ENCODE measurements around the gene DIP2B.
"Not testable (repeated sequence)": the region's sequence is repeated elsewhere in the genome, so short reads cannot be mapped to it uniquely, and the experiment has no call there.

Gene DIP2B

DNA sequence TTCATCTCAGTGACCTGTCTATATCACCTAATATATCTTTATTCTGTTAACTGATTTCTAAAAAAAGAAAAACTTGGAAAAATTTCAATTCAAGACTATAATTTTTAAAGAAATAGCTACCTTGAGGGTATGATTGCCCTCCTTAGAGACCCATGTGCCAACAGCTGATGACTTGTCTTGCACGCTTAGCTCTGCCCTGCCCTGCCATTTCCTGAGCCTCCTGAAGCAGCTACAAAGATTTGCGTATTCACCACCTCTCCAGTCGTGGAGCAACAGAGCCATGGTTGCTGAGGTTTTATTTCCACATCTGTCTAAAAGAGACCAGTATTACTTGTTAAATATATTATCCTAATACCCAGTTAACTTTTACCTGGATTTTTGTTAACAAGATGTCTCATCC is 167.4 kb downstream of the DIP2B start:
- H3K27ac ChIP-seq (ENCODE audit: low read depth, low read length), result no peak overlapping the region
- H3K27me3 ChIP-seq (ENCODE audit: control insufficient read depth in 1 of 2, insufficient read depth in 2 of 2, low read length in 2 of 2), result no peaks in the 10 kb centered on the region
- no peaks in the 10 kb centered on the region for H3K9me3 ChIP-seq (ENCODE audit: low read length)
- H3K4me1 ChIP-seq (ENCODE audit: insufficient read depth, low read length), result no peaks in the 10 kb centered on the region
- H3K4me3 ChIP-seq (ENCODE audit: low read depth in 1 of 2, low read length in 2 of 2), result no peak overlapping the region
- no peak overlapping the region for H3K9ac ChIP-seq (ENCODE audit: low read length)
- H3K36me3 ChIP-seq (ENCODE audit: insufficient read depth, low read length), result peaks cover 5% of the 10 kb centered on the region

DNA sequence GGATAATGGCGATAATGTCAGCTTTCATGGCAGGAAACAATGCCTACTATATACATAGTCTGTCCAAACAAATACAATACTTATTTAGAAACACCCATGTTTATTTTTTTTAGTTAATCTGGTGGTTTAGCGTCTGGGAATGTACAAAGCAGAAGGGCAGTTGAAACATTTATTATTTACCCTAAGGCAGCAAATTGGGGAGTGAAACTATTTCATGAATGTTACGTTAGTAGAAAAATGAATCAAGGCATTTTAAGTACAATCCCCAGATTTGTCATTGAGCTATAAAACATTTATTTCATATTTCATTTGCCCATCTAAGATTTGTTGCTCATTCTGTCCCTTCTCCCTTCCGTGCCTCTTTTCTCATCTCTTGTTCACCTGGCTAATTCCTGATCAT is 172.0 kb downstream of the DIP2B start:
- Histone ChIP-seq H3K27ac (ENCODE audit: low read depth, low read length) (no peak overlapping the region), H3K4me3 (ENCODE audit: low read depth in 1 of 2, low read length in 2 of 2) (no peak overlapping the region), H3K9ac (ENCODE audit: low read length) (no peak overlapping the region), H3K27me3 (ENCODE audit: control insufficient read depth in 1 of 2, insufficient read depth in 2 of 2, low read length in 2 of 2) (no peaks in the 10 kb centered on the region), H3K36me3 (ENCODE audit: insufficient read depth, low read length) (peaks cover 23% of the 10 kb centered on the region), H3K9me3 (ENCODE audit: low read length) (no peaks in the 10 kb centered on the region), H3K4me1 (ENCODE audit: insufficient read depth, low read length) (no peaks in the 10 kb centered on the region)

DNA sequence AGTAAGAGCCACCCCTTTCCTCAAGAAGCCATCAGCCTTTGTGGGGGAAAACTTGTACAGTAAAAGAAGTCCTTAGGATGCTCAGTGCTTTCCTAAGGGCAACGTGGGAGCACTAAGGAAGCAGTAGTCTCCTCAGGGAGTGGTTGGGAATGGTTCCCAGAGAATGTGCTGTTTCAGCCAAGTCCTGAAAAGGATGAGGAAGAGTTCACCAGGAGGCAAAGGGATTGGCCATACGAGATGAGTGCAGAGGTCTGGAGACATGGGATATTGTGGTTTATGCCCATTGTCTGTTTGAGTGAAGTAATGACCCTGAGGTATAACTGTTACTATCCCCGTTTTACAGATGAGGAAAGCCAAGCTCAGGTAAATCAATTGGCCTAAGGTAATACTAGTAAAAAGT is 173.1 kb downstream of the DIP2B start:
- H3K4me1 ChIP-seq (ENCODE audit: insufficient read depth, low read length), result no peaks in the 10 kb centered on the region
- no peak overlapping the region for H3K27ac ChIP-seq (ENCODE audit: low read depth, low read length)
- H3K27me3 ChIP-seq (ENCODE audit: control insufficient read depth in 1 of 2, insufficient read depth in 2 of 2, low read length in 2 of 2), result no peaks in the 10 kb centered on the region
- no peak overlapping the region for H3K9ac ChIP-seq (ENCODE audit: low read length)
- H3K36me3 ChIP-seq (ENCODE audit: insufficient read depth, low read length), result peaks cover 23% of the 10 kb centered on the region
- no peaks in the 10 kb centered on the region for H3K9me3 ChIP-seq (ENCODE audit: low read length)
- H3K4me3 ChIP-seq (ENCODE audit: low read depth in 1 of 2, low read length in 2 of 2), result no peak overlapping the region

DNA sequence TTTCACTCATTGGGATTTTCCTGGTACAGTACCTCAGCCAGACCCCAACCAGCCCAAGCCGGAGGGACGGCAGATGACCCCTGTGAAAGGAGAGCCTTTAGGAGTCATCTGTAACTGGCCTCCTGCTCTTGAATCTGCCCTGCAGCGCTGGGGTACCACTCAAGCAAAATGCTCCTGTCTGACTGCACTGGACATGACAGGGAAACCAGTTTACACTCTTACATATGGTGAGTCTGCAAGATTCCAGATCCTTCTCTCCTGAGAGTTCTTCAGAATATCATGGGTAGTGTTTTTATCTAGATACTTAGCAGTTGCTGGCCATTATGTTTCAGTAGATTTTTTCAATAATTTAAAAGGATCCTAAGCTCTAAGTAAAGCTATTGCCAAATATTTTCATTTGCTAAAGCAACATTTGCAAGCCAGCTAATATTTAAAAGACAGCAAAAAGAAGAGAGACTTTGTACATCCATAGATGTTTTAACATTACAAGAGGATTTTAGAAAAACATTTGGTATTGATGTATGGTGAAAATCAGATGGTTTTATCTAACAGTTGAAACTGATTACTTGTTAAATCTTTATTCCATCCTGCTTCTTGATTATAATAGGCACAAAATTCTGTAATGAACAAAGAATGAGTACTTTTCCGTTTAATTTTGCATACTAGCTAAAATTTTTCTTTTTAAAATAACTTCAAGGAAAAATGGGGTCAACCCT is 174.0 kb downstream of the DIP2B start:
- H3K36me3 ChIP-seq (ENCODE audit: insufficient read depth, low read length), result peaks cover 23% of the 10 kb centered on the region
- H3K27ac ChIP-seq (ENCODE audit: low read depth, low read length), result no peak overlapping the region

DNA sequence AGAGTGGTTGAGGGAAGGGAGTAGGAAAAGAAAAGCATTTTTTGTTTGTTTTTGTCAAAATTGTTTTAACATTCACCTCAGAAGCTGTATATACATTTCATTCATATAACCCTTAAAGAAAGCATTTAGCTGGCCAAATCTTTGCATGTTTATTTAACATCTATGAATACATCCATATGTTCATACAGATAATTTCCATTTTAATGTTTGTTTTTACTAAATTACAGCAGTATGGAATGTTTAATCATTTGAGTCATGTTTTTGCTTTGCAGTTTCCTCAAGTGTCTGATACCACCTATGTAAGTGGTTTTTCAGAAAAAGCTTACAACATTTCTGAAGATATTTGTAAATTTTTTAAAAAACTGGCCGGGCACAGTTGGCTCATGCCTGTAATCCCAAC is 174.8 kb downstream of the DIP2B start:
- H3K27ac ChIP-seq (ENCODE audit: low read depth, low read length), result no peak overlapping the region
- no peaks in the 10 kb centered on the region for H3K4me1 ChIP-seq (ENCODE audit: insufficient read depth, low read length)
- H3K36me3 ChIP-seq (ENCODE audit: insufficient read depth, low read length), result peaks cover 28% of the 10 kb centered on the region

More for the DNA sequence above, 174.0 kb downstream of the DIP2B start:
- Histone ChIP-seq H3K4me3 (ENCODE audit: low read depth in 1 of 2, low read length in 2 of 2) (no peak overlapping the region), H3K27me3 (ENCODE audit: control insufficient read depth in 1 of 2, insufficient read depth in 2 of 2, low read length in 2 of 2) (no peaks in the 10 kb centered on the region), H3K9ac (ENCODE audit: low read length) (no peak overlapping the region), H3K4me1 (ENCODE audit: insufficient read depth, low read length) (no peaks in the 10 kb centered on the region), H3K9me3 (ENCODE audit: low read length) (no peaks in the 10 kb centered on the region)

DNA sequence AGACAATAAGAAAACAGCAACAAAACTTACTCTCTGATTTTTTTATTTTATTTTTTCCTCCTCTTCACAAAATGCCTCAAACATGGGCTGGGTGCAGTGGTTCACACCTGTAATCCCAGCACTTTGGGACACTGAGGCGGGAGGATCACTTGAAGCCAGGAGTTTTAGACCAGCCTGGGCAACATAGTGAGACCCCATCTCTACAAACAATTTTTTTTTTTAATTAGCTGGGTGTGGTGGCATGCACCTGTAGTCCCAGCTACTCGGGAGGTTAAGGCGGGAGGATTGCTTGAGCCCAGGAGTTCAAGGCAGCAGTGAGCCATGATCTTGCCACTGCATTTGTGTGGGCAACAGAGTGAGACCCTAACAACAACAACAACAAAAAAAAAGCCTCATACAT is 176.3 kb downstream of the DIP2B start:
- H3K9me3 ChIP-seq (ENCODE audit: low read length); H3K9ac ChIP-seq (ENCODE audit: low read length); H3K4me1 ChIP-seq (ENCODE audit: insufficient read depth, low read length); H3K4me3 ChIP-seq (ENCODE audit: low read depth in 1 of 2, low read length in 2 of 2); H3K27ac ChIP-seq (ENCODE audit: low read depth, low read length); H3K27me3 ChIP-seq (ENCODE audit: control insufficient read depth in 1 of 2, insufficient read depth in 2 of 2, low read length in 2 of 2): not testable (repeated sequence)
- peaks cover 31% of the 10 kb centered on the region for H3K36me3 ChIP-seq (ENCODE audit: insufficient read depth, low read length)

More for the DNA sequence above, 174.8 kb downstream of the DIP2B start:
- no peaks in the 10 kb centered on the region for H3K9me3 ChIP-seq (ENCODE audit: low read length)
- no peak overlapping the region for H3K4me3 ChIP-seq (ENCODE audit: low read depth in 1 of 2, low read length in 2 of 2)
- no peaks in the 10 kb centered on the region for H3K27me3 ChIP-seq (ENCODE audit: control insufficient read depth in 1 of 2, insufficient read depth in 2 of 2, low read length in 2 of 2)
- H3K9ac ChIP-seq (ENCODE audit: low read length), result no peak overlapping the region

DNA sequence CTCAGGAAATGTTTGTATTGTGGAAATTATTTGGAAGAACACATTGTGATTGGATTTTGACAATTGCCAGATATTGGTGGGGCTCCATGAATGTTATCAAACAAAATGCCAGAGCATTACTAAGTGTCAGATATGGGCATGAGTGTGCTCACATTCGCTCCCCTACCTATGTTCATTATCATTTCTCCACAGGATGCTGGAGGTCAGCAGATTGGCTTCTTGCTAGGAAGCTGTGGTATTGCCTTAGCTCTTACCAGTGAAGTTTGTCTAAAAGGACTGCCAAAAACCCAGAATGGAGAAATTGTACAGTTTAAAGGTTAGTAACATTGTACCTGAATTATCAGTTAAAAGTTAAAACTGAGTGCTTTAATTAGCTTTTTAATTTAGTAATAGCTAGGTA is 180.9 kb downstream of the DIP2B start:
- Histone ChIP-seq H3K36me3 (ENCODE audit: insufficient read depth, low read length) (peaks cover 34% of the 10 kb centered on the region), H3K27me3 (ENCODE audit: control insufficient read depth in 1 of 2, insufficient read depth in 2 of 2, low read length in 2 of 2) (no peaks in the 10 kb centered on the region), H3K9ac (ENCODE audit: low read length) (no peak overlapping the region), H3K4me1 (ENCODE audit: insufficient read depth, low read length) (no peaks in the 10 kb centered on the region), H3K4me3 (ENCODE audit: low read depth in 1 of 2, low read length in 2 of 2) (no peak overlapping the region), H3K9me3 (ENCODE audit: low read length) (no peaks in the 10 kb centered on the region), H3K27ac (ENCODE audit: low read depth, low read length) (no peak overlapping the region)

DNA sequence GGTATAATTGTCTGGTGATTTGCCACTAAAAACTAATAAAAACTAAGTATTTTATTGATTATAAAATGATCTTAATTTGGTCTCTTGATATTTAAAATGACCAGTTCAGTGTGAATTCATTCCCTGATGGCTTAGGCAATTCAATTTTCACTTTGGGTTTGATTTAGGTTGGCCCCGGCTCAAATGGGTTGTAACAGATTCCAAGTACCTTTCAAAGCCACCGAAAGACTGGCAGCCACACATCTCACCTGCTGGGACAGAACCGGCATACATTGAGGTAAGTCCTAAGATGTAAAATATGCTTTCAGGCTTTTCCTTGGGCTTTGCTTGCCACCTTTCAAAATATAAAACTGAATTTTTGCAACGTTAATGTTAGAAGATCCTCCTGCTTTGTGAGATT is 181.6 kb downstream of the DIP2B start:
- Histone ChIP-seq H3K4me3 (ENCODE audit: low read depth in 1 of 2, low read length in 2 of 2) (no peak overlapping the region), H3K27me3 (ENCODE audit: control insufficient read depth in 1 of 2, insufficient read depth in 2 of 2, low read length in 2 of 2) (no peaks in the 10 kb centered on the region), H3K9ac (ENCODE audit: low read length) (no peak overlapping the region), H3K36me3 (ENCODE audit: insufficient read depth, low read length) (peaks cover 33% of the 10 kb centered on the region), H3K9me3 (ENCODE audit: low read length) (no peaks in the 10 kb centered on the region), H3K4me1 (ENCODE audit: insufficient read depth, low read length) (no peaks in the 10 kb centered on the region), H3K27ac (ENCODE audit: low read depth, low read length) (no peak overlapping the region)

DNA sequence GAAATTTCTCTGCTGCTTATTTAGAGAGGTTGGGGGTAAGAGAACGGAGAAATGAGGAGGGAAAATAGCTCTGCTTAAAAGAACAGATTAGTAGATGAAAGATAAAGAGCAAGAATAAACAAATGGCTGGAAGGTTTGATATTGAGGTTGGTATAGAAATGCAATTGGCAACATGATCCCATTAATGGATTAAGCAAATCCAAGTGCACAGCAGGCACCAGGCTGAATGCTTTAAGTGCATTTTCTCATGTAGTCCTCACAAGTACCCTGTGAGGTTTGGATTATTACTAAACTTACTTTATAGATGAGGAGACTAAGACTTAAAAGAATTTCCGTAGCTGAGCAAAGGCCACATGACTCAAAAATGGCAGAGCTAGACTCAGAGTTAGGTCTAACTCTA is 182.2 kb downstream of the DIP2B start:
- H3K27ac ChIP-seq (ENCODE audit: low read depth, low read length), result no peak overlapping the region
- no peaks in the 10 kb centered on the region for H3K27me3 ChIP-seq (ENCODE audit: control insufficient read depth in 1 of 2, insufficient read depth in 2 of 2, low read length in 2 of 2)
- no peaks in the 10 kb centered on the region for H3K9me3 ChIP-seq (ENCODE audit: low read length)
- H3K4me3 ChIP-seq (ENCODE audit: low read depth in 1 of 2, low read length in 2 of 2), result no peak overlapping the region
- H3K4me1 ChIP-seq (ENCODE audit: insufficient read depth, low read length), result no peaks in the 10 kb centered on the region
- peaks cover 33% of the 10 kb centered on the region for H3K36me3 ChIP-seq (ENCODE audit: insufficient read depth, low read length)
- H3K9ac ChIP-seq (ENCODE audit: low read length), result no peak overlapping the region

DNA sequence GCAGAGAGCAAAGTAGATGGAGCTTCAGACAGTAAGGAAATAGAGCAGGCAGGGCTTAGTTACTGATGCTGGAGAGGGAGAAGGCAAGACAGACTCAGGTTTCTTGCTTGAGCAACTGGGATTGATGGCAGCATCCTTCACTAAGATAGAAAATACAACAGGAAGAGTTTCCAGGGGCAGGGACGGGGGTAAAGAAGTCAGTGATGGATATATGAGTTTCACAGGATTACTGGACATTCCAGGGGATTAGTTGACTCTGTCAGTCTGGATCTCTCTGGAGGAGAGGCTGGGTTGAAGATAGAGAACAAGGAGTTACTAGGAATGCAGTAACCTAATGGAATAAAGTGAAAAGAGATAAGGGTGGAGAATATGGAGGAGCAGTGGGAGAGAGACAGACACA is 184.7 kb downstream of the DIP2B start:
- Histone ChIP-seq H3K9ac (ENCODE audit: low read length) (no peak overlapping the region), H3K9me3 (ENCODE audit: low read length) (no peaks in the 10 kb centered on the region), H3K36me3 (ENCODE audit: insufficient read depth, low read length) (peaks cover 36% of the 10 kb centered on the region), H3K4me3 (ENCODE audit: low read depth in 1 of 2, low read length in 2 of 2) (no peak overlapping the region), H3K27me3 (ENCODE audit: control insufficient read depth in 1 of 2, insufficient read depth in 2 of 2, low read length in 2 of 2) (no peaks in the 10 kb centered on the region), H3K4me1 (ENCODE audit: insufficient read depth, low read length) (no peaks in the 10 kb centered on the region), H3K27ac (ENCODE audit: low read depth, low read length) (no peak overlapping the region)

DNA sequence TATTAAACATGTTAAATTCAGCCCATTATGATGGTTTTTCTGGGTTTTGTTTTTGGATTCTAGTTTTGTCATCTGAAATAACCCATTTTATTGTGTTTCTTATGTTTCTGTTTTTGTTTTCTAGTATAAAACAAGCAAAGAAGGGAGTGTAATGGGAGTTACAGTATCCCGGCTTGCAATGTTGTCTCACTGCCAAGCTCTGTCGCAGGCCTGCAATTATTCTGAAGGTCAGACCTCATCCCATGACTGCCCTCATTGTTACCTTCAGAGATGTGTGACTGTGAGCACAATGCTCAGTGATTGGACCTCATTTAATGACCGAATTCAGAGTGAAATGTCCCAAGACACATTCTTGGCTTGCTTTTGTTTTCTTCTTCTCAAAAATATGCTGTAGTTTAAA is 186.1 kb downstream of the DIP2B start:
- Histone ChIP-seq H3K9ac (ENCODE audit: low read length) (no peak overlapping the region), H3K9me3 (ENCODE audit: low read length) (no peaks in the 10 kb centered on the region), H3K27me3 (ENCODE audit: control insufficient read depth in 1 of 2, insufficient read depth in 2 of 2, low read length in 2 of 2) (no peaks in the 10 kb centered on the region), H3K36me3 (ENCODE audit: insufficient read depth, low read length) (peaks cover 43% of the 10 kb centered on the region), H3K4me1 (ENCODE audit: insufficient read depth, low read length) (no peaks in the 10 kb centered on the region), H3K4me3 (ENCODE audit: low read depth in 1 of 2, low read length in 2 of 2) (no peak overlapping the region), H3K27ac (ENCODE audit: low read depth, low read length) (no peak overlapping the region)

DNA sequence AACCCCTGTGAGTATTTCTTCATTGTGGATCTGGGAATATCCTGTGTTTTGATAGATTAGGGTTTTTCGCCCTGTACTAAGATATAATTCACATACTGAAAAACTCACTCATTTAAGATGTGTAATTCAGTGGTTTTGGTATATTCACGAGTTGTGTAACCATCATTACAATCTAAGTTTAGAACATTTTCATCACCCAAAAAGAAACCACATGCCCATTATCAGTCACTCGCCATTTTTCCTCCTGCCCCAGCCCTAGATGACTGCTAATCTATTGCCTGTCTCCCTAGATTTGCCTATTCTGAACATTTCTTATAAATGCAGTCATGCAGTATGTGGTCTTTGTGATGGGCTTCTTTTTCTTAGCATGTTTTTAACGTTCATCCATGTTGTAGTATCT is 191.2 kb downstream of the DIP2B start:
- H3K9ac ChIP-seq (ENCODE audit: low read length), result no peak overlapping the region
- H3K27me3 ChIP-seq (ENCODE audit: control insufficient read depth in 1 of 2, insufficient read depth in 2 of 2, low read length in 2 of 2), result no peaks in the 10 kb centered on the region
- no peaks in the 10 kb centered on the region for H3K4me1 ChIP-seq (ENCODE audit: insufficient read depth, low read length)
- H3K27ac ChIP-seq (ENCODE audit: low read depth, low read length), result no peak overlapping the region
- peaks cover 57% of the 10 kb centered on the region for H3K36me3 ChIP-seq (ENCODE audit: insufficient read depth, low read length)
- H3K4me3 ChIP-seq (ENCODE audit: low read depth in 1 of 2, low read length in 2 of 2), result no peak overlapping the region
- H3K9me3 ChIP-seq (ENCODE audit: low read length), result no peaks in the 10 kb centered on the region
